GM15510 (cell line): Measurements from ENCODE around the gene KLHL22.

Source experiments
- POLR2A ChIP-seq: IDR thresholded peaks from 3 replicates; pipeline ENCODE4 v1.6.1; 2011; ENCODE audit warnings: borderline replicate concordance; ENCODE audit not compliant: insufficient read length; ENCODE audit errors: extremely low read depth

The KLHL22 gene

DNA sequence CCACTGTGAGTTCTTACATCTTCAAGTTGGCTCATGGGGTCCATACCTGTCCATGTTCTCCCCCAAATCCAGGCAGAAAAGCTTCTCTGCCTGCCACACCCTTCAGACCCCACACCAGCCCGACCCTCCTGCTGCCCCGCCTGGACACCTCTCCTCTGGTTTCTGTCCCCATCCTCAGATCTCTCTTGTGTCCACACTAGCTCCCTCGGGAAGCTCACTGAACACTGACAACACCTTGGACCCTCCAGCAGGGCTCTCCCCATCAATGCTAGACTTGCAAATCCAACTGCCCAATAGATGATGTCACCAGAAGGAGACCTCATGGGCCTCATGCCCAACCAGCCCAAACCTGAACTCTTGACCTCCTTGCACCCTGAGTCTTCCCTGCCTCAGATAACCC, 60.8 kb downstream of the KLHL22 start:
- TF ChIP-seq POLR2A: no peak

DNA sequence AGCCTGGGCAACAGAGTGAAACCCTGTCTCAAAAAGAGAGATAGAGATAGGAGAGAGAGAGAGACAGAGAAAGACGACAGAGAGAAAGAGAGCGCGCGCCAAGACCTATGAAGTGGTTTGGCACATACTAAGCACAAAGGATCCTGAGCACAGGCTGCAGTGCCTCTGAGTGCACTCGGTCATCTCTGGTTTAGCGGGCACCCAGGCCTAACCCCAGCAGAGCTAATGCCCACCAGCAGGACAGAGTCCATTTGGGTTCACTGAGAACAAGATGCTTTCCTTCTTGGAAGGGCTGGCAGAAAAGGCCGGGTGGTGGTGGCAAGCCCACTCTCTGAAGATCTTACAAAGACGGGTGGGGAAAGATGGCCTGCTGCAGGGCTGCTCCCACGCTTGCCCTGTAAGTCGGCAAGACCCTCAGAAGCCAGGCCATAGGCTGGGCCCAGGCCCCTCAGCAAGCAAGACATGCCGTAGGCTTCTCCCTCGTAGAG, 61.3 kb downstream of the KLHL22 start:
- no peak for TF ChIP-seq POLR2A

DNA sequence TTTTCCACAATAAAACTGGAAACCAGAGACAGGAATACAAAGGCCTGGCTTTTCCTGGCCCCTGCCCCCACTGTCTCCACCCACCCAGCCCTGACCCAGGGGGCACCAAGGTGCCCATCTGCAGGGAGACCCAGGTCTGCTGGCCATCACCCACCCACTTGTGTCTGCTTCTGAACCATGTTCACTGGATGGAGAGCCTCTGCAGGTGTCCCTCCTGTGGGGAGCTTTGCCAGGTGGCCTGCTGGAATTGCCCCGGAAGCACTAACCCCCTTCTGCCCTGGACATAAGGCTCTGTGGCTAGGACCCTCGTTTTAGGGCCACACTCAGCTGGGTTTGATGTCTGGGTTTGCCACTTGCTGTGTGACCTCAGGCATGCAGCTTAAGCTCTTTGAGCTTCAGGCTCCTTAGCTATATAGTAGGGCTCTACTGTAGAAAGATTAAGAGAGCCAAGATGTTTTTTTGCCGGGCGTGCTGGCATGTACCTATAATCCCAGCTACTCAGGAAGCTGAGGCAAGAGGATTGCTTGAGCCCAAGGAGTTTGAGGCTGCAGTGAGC, 61.8 kb downstream of the KLHL22 start:
- no peak for TF ChIP-seq POLR2A

DNA sequence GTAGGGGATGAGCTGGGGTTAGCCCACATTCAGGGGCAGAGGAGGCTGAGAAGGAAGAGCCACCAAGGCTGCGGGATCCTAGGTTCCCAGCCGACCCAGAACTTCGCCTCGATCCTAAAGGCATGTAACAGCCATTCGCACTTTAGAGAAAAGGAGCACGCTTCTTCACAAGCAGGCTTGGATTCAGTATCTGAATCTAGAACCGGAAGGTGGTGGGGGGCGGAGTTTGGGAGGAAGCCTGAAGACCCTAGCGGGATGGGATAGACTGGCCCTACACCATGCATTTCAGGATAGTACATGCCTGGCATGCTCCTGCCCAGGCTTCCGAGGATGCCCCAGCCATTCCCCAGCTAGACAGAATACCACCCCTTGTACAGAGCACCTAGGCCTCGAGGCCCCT, 62.4 kb downstream of the KLHL22 start:
- no peak for TF ChIP-seq POLR2A

DNA sequence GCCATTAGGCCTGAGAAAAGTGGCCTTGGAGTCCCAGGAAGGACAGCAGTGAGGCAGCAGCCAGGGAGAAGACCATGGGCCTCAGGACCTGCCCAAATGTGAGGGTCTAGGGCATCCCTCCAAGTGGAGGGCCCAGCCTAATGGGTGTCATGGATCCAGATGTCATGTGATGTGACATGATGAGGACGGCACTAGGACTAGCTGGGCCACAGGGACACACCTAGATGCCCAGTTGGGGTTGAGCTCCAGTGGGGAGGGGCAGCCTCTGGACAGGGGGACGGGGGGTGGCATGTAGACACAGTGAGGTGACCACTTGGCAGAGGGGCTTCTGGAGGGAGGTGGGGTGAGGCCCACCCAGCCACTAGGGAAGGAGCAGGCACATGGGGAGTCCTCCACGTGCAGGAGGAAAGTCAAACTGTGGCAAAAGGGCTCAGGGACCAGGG, 63.3 kb downstream of the KLHL22 start:
- TF ChIP-seq POLR2A: no peak

DNA sequence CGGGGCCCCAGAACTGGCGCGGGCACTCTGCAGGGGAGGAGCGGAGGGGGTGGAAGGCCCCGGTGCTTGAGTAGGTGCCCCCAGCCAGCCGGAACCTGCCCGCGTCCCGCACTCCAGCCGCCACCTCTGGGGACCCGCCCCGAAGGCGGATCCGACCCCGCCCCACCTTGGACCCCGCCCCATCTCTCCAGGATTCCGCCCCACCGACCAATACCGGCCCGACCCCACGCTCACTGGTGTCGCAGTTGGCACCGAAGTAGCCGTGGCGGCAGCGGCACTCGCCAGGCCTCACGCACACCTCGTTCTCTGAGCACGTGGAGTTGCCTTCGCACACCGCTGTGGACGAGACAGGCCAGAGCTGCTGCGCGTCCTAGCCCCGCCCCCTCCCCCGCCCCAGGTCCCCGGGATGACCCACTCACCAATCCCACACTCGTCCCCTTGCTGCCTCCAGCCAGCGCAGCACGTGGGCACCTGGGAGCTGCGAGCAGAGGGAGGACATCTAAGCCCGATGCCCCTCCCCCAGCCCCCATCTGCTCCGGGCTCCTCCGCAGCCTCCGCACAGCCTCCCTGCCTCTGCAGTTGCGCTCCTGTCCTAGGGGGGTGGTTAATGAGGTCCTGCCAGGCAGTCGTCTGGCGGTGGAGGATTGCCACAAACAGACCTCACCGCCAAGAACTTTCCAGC, 63.9 kb downstream of the KLHL22 start:
- no peak for TF ChIP-seq POLR2A

DNA sequence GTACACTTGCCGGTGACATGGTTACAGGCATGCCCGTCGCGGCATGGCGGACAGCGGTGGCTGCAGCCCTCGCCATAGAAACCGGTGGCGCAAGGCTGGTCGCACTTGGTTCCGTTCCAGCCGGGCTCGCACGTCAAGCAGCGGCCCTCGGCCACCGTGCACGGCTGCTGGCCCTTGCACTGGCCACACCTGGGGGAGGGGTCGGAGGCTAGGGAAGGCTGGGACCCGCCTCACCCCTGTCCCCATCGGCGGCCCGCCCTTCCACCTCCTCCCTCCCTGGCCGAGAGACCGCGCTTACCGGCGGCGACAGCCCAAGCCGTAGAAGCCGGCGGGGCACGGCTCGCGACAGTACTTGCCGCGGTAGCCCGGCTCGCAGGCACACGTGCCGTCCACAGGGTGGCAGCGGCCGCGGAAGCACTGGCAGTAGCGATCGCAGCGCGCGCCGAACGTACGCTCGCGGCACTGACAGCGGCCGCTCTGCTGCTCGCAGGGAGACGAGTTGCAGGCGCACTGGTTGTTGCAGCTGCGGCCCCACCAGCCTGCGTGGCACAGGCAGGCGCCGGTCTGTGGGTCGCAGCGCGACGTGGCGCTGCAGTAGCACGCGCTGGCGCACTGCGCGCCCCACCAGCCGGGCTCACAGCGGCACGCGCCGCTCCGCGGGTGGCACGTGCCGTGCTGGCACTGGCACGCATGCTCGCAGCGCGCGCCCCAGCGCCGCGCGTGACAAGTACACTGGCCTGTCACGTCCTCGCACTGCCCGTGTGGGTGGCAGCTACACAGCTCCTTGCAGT, 64.7 kb downstream of the KLHL22 start:
- TF ChIP-seq POLR2A: no peak

DNA sequence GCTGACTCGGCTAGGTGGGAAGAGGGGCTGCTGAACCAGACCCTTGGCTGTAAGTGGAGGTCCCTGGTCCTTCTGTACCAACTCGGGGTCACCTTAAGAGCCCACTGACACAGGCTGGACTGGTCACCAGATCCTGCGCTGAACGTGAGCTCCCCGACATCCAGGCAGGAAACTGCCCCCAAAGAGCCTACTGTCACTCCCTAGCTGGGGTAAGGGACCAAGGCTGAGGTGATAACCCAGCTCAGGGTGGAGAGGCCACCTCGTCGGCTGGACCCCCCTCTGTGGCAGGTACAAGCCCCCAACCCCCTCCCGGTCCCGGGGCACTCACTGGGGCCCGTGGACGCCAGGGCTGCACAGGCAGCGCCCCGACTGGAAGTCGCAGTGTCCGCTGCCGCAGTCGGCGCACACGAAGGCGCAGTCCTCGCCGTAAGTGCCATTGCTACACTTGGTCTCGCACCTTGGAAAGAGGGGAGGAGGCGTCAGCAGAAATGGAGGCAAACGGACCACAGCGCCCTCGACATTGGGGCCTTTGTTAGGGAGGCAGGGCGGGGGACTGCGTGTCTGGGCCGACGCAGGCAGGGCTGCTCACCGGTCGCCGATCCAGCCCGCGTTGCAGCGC, 65.4 kb downstream of the KLHL22 start:
- no peak for TF ChIP-seq POLR2A

DNA sequence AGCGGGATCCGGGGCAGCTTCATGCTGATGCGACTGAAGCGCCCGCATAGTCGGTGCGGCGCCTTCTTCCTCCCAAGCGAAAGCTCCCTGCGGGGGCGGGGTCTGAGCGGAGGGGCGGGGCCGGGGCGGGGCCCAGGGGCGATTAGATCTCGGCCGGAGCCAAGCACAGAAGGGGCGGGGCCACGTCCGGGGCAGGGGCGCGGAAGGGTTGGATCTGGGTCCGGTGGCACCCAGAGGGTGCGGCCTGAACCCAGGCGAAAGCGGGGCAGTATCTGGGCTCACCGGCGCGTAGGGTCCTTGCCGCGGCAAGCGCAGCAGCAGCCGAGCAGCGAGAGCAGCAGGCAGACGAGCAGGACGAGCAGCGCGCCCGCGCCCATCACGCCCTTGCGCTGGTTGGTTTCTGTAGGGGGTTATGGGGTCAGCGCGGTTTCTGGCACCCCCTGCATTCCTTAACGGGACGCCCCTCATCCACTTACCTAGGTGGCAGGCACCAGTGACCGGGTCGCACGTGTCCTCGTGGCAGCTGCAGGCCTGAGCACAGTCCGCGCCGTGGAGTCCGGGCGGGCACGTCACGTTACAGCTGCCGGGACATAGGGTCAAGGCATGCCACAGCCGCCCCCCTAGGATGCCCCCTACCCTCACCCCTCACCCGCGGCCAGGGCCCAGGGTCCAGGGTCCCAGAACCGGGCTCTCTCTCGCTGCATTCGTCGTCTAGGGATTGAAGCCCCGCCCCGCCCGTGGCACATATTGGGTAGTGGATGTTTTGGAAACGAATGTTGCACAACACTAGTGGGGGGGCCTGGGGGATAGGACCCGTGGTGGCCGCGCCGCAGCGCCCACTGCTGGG, 66.1 kb downstream of the KLHL22 start:
- no peak for TF ChIP-seq POLR2A

DNA sequence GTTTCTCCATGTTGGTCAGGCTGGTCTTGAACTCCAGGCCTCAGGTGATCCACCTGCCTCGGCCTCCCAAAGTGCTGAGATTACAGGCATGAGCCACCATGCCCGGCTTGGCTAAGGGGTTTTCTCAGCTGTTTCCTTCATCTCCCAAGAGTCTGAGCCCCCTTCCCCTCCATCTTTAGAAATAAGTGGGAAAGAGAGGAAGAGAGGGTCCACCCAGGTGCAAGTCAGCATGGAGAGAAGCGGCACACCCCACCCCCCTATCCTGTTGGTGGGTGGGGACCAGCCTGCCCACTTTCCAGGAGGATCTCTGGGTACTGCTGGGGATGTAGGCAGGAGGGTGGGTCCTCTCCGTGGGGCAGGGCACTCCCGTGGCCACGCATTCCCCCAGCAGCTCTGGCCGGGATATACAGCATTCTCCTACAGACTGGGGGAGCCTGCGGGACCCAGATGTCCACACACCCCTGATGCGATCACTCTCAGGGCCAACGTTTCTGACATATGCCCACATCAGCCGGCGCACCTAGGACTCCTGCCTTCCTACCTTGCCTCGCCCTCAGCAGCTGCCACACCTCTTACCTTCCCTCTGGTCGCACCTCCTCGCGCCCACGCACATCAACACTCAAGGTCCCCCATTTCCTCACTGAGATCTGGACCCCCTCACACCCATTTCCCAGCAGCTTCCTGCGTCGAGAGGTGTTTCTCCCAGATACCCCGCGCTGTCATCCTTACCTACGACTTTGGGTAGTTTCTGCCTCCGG, 66.9 kb downstream of the KLHL22 start:
- TF ChIP-seq POLR2A: no peak

DNA sequence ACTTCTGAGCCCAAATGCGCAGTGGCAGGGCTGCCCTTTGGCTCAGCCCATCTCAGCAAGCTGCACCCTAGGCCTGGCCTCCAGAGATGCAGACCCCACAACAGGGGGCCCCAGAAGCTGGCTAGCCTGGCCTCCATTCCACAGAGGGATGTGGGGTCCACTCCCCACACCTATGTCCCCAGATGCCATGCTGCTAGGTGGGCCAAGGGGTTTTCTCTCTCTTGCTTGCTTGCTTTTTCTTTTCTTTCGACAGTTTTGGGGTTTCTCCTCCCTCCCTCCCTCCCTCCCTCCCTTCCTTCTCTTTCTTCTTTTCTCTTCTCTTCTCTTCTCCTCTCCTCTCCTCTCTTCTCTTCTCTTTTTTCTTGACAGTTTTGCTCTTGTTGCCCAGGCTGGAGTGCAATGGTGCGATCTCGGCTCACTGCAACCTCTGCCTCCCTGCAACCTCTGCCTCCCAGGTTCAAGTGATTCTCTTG, 67.6 kb downstream of the KLHL22 start:
- TF ChIP-seq POLR2A: no peak

DNA sequence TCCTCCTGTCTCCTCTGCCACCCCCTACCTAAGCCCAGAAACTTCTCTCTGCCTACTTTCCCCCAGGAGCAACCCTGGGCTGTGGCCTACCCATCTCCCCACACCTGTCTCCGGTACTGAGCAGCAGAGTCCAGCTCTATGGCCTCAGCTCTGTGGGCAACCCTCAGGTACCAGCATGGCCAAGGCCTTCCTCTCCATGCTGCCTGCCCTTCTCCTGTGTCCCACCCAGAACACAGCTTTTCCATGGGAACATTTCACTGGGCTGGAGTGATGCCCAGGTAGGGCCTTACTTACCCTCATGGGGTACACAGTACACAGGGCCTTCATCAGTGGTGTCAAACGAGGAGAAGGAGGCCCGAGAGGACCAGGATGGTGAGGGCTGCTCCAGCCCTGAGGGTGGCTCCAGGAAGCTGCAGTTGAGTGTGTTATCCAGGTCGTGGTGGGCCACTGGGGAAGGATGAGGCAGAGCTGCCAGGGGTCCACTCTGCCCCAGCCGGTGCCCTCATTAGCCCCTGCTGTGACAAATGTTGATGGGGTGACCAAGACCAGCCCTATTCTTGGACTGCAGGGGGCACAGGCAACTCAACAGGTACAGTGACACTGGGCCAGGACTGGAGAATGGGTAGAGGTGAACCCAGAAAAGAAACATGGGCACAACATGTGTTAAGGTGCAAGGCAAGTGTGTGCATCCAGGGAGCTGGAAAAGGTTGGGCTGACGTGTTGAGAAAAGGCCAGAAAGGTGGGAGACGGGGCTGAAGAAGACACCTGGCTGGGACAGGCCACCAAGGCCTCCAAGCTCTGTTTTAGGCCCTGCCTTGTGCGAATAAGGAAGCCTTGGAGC, 68.3 kb downstream of the KLHL22 start:
- TF ChIP-seq POLR2A: no peak

DNA sequence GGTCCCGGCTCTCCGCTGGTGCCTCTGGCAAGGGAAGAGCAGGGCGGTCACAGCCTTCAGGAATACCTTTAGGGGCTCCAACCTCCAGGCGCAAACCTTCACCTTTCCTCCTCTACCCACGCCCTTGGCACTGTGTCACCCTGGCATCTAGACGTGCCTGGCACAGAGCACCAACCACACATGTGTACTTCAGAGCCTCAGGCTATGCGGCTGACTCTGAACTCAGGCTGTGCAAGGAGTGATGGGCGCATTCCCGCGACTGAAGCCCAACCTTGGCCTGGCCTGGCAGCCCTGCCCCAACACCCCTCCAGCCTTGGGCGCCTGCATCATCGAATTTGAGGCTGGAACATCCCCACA, 69.4 kb downstream of the KLHL22 start:
- no peak for TF ChIP-seq POLR2A

DNA sequence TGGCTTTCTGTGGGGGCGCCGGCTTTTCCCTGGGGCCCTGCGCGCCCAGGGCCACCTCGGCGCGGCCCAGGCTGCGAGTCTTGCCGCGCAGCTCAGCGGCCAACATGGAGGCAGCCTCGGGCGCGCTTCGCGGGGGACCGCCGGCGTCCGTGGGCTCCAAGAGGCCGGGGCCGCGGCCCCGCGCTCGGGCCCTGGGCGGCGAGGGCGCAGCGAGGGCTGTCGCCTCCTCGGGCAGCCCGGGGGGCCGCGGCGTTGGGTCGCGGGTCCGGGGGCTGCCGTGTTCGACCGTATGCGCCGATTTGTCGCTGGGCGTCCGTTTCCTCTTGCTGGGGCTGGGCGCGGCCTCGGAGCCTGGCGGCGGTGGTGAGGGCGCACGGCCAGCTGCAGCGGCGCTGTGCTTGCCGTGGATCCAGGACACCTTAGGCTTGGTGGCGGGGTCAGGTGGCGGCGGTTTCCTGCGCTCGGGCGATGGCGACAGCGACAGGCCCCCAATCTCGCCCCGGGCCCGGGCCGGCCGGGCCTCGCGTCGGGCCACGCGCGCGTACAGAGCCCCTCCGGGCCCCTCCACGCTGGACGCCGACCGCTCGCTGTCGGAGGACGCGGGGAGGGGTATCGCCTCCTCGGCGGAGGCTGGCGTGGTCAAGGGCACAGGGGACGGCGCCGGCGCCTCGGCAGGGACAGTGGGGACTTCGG, 69.9 kb downstream of the KLHL22 start:
- no peak for TF ChIP-seq POLR2A
